Right hindlimb (tissue), 1 donor: ENCODE measurements around the gene SPTBN4.
"Not testable (repeated sequence)": the region's sequence is repeated elsewhere in the genome, so short reads cannot be mapped to it uniquely, and the experiment has no call there.

ENCODE experiments used
- DNase-seq: peaks from one replicate; pipeline ENCODE4 v3.0.0-alpha.2; 2018

The SPTBN4 gene

GRCh38 chr19:40442328-40443130 lies 24.3 kb upstream of the SPTBN4 start:
- DNase-seq = no peak

GRCh38 chr19:40443131-40443999 lies 23.4 kb upstream of the SPTBN4 start:
- DNase-seq = peak; percentile 100

- peak; percentile 98 for DNase-seq
Measured at GRCh38 chr19:40444000-40444824, 22.6 kb upstream of the SPTBN4 start, which contains the start of gene SERTAD3. TSS of gene SERTAD3 (minus strand) at chr19:40444335. CDS start at chr19:40442080, 2,255 bp downstream.

GRCh38 chr19:40444825-40445312 lies 21.9 kb upstream of the SPTBN4 start:
- no peak for DNase-seq

- no peak for DNase-seq
Measured at GRCh38 chr19:40445780-40446262, 21.0 kb upstream of the SPTBN4 start.

- DNase-seq = no peak
Measured at GRCh38 chr19:40446263-40446784, 20.5 kb upstream of the SPTBN4 start.

GRCh38 chr19:40449506-40449905 lies 17.3 kb upstream of the SPTBN4 start:
- no peak for DNase-seq

- DNase-seq = no peak
Measured at GRCh38 chr19:40450664-40451063, 16.1 kb upstream of the SPTBN4 start.

- DNase-seq = no peak
Measured at GRCh38 chr19:40452016-40452415, 14.8 kb upstream of the SPTBN4 start.

- no peak for DNase-seq
Measured at GRCh38 chr19:40453151-40453735, 13.6 kb upstream of the SPTBN4 start.

GRCh38 chr19:40453943-40454342 lies 12.9 kb upstream of the SPTBN4 start:
- not testable (repeated sequence) for DNase-seq

GRCh38 chr19:40457048-40457447 lies 9.8 kb upstream of the SPTBN4 start:
- no peak for DNase-seq

GRCh38 chr19:40457953-40458596 lies 8.7 kb upstream of the SPTBN4 start:
- no peak for DNase-seq

- no peak for DNase-seq
Measured at GRCh38 chr19:40458597-40458974, 8.2 kb upstream of the SPTBN4 start.

- no peak for DNase-seq
Measured at GRCh38 chr19:40460185-40460584, 6.6 kb upstream of the SPTBN4 start.

- no peak for DNase-seq
Measured at GRCh38 chr19:40461669-40462221, 5.1 kb upstream of the SPTBN4 start.

- DNase-seq = not testable (repeated sequence)
Measured at GRCh38 chr19:40463587-40464037, 3.2 kb upstream of the SPTBN4 start.

GRCh38 chr19:40464059-40465024 lies 2.5 kb upstream of the SPTBN4 start:
- peak; percentile 81 for DNase-seq

- no peak for DNase-seq
Measured at GRCh38 chr19:40465025-40465556, 1.7 kb upstream of the SPTBN4 start.
